Measurements from ENCODE around the gene HIBCH. TPM values are rescaled to one million over a fixed set of nuclear protein-coding genes. Genes with fewer than 3 reads are reported as not detected.

The HIBCH gene, protein sequence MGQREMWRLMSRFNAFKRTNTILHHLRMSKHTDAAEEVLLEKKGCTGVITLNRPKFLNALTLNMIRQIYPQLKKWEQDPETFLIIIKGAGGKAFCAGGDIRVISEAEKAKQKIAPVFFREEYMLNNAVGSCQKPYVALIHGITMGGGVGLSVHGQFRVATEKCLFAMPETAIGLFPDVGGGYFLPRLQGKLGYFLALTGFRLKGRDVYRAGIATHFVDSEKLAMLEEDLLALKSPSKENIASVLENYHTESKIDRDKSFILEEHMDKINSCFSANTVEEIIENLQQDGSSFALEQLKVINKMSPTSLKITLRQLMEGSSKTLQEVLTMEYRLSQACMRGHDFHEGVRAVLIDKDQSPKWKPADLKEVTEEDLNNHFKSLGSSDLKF
- total RNA-seq (2022; extraction: Qiagen RNA extraction; ENCODE audit: low read depth), result 13.4 to 16.2 TPM (median 14.3 TPM) in 5 replicates

DNA sequence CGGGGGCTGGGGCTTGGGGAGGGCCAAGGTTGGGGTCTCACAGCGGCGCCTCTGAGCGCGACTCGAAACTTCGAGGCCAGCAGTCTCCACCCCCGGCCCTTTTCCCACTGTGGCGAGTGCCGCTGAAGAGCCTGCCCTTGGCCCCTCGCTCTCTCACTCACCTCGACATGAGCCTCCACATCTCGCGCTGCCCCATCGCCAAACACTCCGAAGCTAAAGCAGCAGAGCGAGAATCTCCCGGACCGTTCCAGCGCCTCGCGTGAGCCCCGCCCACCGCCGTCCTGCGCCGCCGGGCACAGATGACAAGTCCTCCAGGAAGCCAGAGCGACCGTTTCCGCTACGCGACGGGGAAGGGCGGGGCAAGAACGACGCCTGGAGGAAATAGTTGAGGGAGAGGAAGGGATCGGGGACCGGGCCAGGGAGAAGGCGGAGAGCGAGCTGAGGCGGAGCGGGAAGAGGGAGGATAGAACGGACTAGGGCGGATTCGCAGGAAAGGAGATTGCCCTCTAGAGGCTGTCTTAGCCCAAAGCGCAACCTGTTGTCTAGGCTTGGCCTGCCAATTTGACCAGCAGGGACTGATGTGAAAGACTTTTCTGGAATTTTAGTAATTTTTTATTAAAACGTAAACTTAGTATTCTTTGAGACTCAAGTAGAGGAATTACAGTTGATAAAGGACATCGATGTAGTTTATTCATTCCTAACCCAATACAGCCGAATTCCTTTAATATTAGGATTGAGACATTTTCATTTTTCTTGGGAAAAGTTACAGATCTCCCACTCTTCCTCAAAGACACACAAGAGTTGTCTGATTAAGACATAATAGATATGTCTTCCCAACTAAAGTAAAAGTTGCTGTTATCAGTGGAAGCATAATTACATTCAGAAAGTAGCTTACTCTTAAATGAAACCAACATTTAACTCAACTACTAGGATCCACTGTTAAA, at the start of gene HIBCH:
HIBCH (minus strand) TSS at position 272 of the 944 bp plus-strand sequence; CDS start at position 196, 76 bp downstream.

GRCh38 chr2:190343536-190344275, 24.1 kb upstream of the HIBCH start, which contains the start of gene INPP1:
Gene INPP1 (plus strand): TSS chr2:190343589. CDS start chr2:190360103, 16,514 bp downstream.

Other genes with a start within 250 kb of the HIBCH start
- gene INPP1, start 23.8 kb upstream of the HIBCH start, total RNA-seq (2022; extraction: Qiagen RNA extraction; ENCODE audit: low read depth), result 25.1 to 32.0 TPM (median 29.0 TPM) in 5 replicates
- 17.9 to 30.5 TPM (median 28.2 TPM) in 5 replicates for gene MFSD6, start 88.5 kb upstream of the HIBCH start, total RNA-seq (2022; extraction: Qiagen RNA extraction; ENCODE audit: low read depth)
- gene NEMP2, start 214.9 kb upstream of the HIBCH start, total RNA-seq (2022; extraction: Qiagen RNA extraction; ENCODE audit: low read depth), result 5.1 to 9.4 TPM (median 7.9 TPM) in 5 replicates

Measured in A549 treated with GW870086 at 1 μM for 4 hours (cell line).